GM23338 (cell line): ENCODE measurements around the gene CCDC6. TPM values are rescaled to one million over a fixed set of nuclear protein-coding genes. Genes with fewer than 3 reads are reported as not detected.

ENCODE experiments used
- ATAC-seq: fragments of 200-7000 bp; cut with Tn5 transposase; 3 replicates; pipeline ENCODE4 v1.9.1; 2020
- DNase-seq: peaks from one replicate; pipeline ENCODE4 v3.0.0-alpha.2; 2015; ENCODE audit warnings: low spot score
- H2AFZ ChIP-seq: fragments of 200-600 bp; sonication (generic); 2 replicates; pipeline ENCODE4 v1.8.0; 2016; ENCODE audit warnings: antibody characterized with exemption, mild to moderate bottlenecking, moderate library complexity
- H3F3A ChIP-seq: fragments of 200-600 bp; sonication (generic); replicated peaks from 2 replicates; pipeline ENCODE4 v1.8.0; 2017; ENCODE audit warnings: antibody characterized with exemption, mixed run types, low read depth
- H3K27ac ChIP-seq: fragments of 200-600 bp; sonication (generic); 2 replicates; pipeline ENCODE4 v1.6.1; 2016; ENCODE audit warnings: low read depth
- H3K27me3 ChIP-seq: fragments of 200-600 bp; sonication (generic); 2 replicates; pipeline ENCODE4 v1.8.0; 2016; ENCODE audit warnings: mild to moderate bottlenecking, mixed run types, moderate library complexity; ENCODE audit not compliant: insufficient read depth
- H3K36me3 ChIP-seq: fragments of 200-600 bp; sonication (generic); 2 replicates; pipeline ENCODE4 v1.8.0; 2016; ENCODE audit warnings: mild to moderate bottlenecking; ENCODE audit not compliant: insufficient read depth
- H3K4me1 ChIP-seq: fragments of 200-600 bp; sonication (generic); 2 replicates; pipeline ENCODE4 v1.8.0; 2016; ENCODE audit warnings: mild to moderate bottlenecking, moderate library complexity; ENCODE audit not compliant: insufficient read depth
- H3K4me2 ChIP-seq: fragments of 200-600 bp; sonication (generic); 2 replicates; pipeline ENCODE4 v1.7.1; 2017; ENCODE audit warnings: mixed run types
- H3K4me3 ChIP-seq: fragments of 200-600 bp; sonication (generic); 2 replicates; pipeline ENCODE4 v1.6.1; 2016; ENCODE audit warnings: mixed run types
- H3K79me2 ChIP-seq: fragments of 200-600 bp; sonication (generic); replicated peaks from 2 replicates; pipeline ENCODE4 v1.8.0; 2017; ENCODE audit warnings: mild to moderate bottlenecking; ENCODE audit not compliant: insufficient read depth
- H3K9me2 ChIP-seq: fragments of 200-600 bp; sonication (generic); 2 replicates; pipeline ENCODE4 v1.8.0; 2017; ENCODE audit not compliant: insufficient read depth
- H4K20me1 ChIP-seq: fragments of 200-600 bp; sonication (generic); replicated peaks from 2 replicates; pipeline ENCODE4 v1.8.0; 2017; ENCODE audit warnings: mild to moderate bottlenecking; ENCODE audit not compliant: insufficient read depth
- H3K27ac Mint-ChIP-seq: 2 replicates; pipeline ENCODE4 v1.8.0; 2020; ENCODE audit warnings: inconsistent platforms, mild to moderate bottlenecking, moderate library complexity, mixed read lengths
- H3K27me3 Mint-ChIP-seq: 3 replicates; pipeline ENCODE4 v1.8.0; 2022; ENCODE audit warnings: low read depth, mild to moderate bottlenecking, moderate library complexity, mixed read lengths, inconsistent platforms; ENCODE audit not compliant: insufficient read depth, poor library complexity
- H3K36me3 Mint-ChIP-seq: 3 replicates; pipeline ENCODE4 v1.8.0; 2021; ENCODE audit warnings: low read depth, mild to moderate bottlenecking, inconsistent platforms, moderate library complexity, mixed read lengths
- H3K4me1 Mint-ChIP-seq: 3 replicates; pipeline ENCODE4 v1.8.0; 2020; ENCODE audit warnings: mild to moderate bottlenecking, inconsistent platforms, mixed read lengths
- H3K4me3 Mint-ChIP-seq: 3 replicates; pipeline ENCODE4 v1.8.0; 2021; ENCODE audit warnings: moderate library complexity, mild to moderate bottlenecking, inconsistent platforms, mixed read lengths
- H3K9me3 Mint-ChIP-seq: 3 replicates; pipeline ENCODE4 v1.8.0; 2020; ENCODE audit warnings: moderate library complexity, mild to moderate bottlenecking, inconsistent platforms, mixed read lengths
- CREB1 ChIP-seq: fragments of 250-450 bp; sonication (Bioruptor Pico); IDR thresholded peaks from 2 replicates; pipeline ENCODE4 v1.5.0; 2020; ENCODE audit warnings: low read depth, mild to moderate bottlenecking, moderate library complexity
- EZH2 ChIP-seq: fragments of 200-600 bp; sonication (generic); IDR thresholded peaks from one replicate; pipeline ENCODE4 v1.8.0; 2017; ENCODE audit warnings: antibody characterized with exemption, mild to moderate bottlenecking, low read depth; ENCODE audit not compliant: unreplicated experiment
- EZH2phosphoT487 ChIP-seq: fragments of 200-600 bp; sonication (generic); IDR thresholded peaks from one replicate; pipeline ENCODE4 v1.8.1; 2018; ENCODE audit warnings: antibody characterized with exemption; ENCODE audit not compliant: unreplicated experiment
- JUNB ChIP-seq: IDR thresholded peaks from one replicate; pipeline ENCODE4 v1.6.1; 2016; ENCODE audit warnings: antibody characterized with exemption; ENCODE audit not compliant: unreplicated experiment
- NANOG ChIP-seq: IDR thresholded peaks from 2 replicates; pipeline ENCODE4 v1.6.1; 2016; ENCODE audit warnings: antibody characterized with exemption, borderline replicate concordance
- POLR2AphosphoS5 ChIP-seq: IDR thresholded peaks from 2 replicates; pipeline ENCODE4 v1.6.1; 2016; ENCODE audit warnings: antibody characterized with exemption, low read depth
- STAT1 ChIP-seq: IDR thresholded peaks from one replicate; pipeline ENCODE4 v1.6.1; 2016; ENCODE audit warnings: antibody characterized with exemption; ENCODE audit not compliant: unreplicated experiment
- ZNF114 ChIP-seq: fragments of 250-450 bp; sonication (Bioruptor Pico); IDR thresholded peaks from 2 replicates; pipeline ENCODE4 v1.5.0; 2020; ENCODE audit warnings: mild to moderate bottlenecking, moderate library complexity
- ZNF331 ChIP-seq: fragments of 250-450 bp; sonication (Bioruptor Pico); IDR thresholded peaks from 2 replicates; pipeline ENCODE4 v1.5.0; 2020; ENCODE audit warnings: low read depth, mild to moderate bottlenecking, moderate library complexity
- polyA plus RNA-seq: library from polyadenylated mRNA; unstranded; fragments of >200 nt; fragmentation: Nextera tagmentation; extraction: Ambion mirVana; gene quantifications from 2 replicates; pipeline ENCODE4 v1.2.1, GENCODE V29; 2016
- total RNA-seq: library from RNA; depleted of rRNA; stranded (reverse); fragments of >200 nt; shearing (Covaris generic); gene quantifications from 2 replicates; pipeline ENCODE4 v1.2.3, GENCODE V29; 2014
- TF ChIP-seq, protein P1 (sequence below), 2 experiments: fragments of 200-600 bp in 1 of 2; sonication (generic) in 1 of 2; conservative IDR thresholded peaks; 2 replicates each; pipeline versions ENCODE4 v1.5.1 to v1.6.1; 2016 to 2017; ENCODE audit warnings: antibody characterized with exemption in 2 of 2, low read depth in 2 of 2, mild to moderate bottlenecking in 2 of 2, moderate library complexity in 1 of 2
- TF ChIP-seq, protein P2 (sequence below): IDR thresholded peaks from one replicate; pipeline ENCODE4 v1.6.1; 2018; ENCODE audit warnings: antibody characterized with exemption; ENCODE audit not compliant: unreplicated experiment
- TF ChIP-seq, protein P3 (sequence below): IDR thresholded peaks from 2 replicates; pipeline ENCODE4 v1.6.1; 2016; ENCODE audit warnings: antibody characterized with exemption

The CCDC6 gene
- total and polyA plus RNA-seq, 2 experiments from 2014 or later: 32.5 to 66.9 TPM

DNA sequence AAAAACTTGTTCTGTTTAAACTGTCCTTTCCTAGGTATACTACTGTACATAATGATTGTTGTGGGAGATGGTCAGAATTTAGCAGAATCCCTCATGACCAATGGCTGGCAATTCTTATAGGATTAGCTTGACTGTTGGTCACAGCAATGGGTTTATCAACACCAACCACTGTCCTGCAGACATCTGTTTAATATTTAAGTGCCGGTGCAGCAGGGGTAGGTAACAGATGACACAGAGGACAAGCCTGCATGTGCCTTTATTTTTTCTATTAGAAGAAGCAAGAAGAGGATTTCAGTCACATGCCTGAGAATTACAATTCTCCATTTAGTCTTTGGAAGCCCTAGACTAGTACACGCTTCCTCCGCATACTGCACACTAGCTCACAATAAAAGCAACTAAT is 48.4 kb downstream of the CCDC6 start:
- Histone ChIP-seq H3F3A (no peaks in the 10 kb centered on the region), H3K27ac (no peak overlapping the region), H3K36me3 (no peaks in the 10 kb centered on the region), H2AFZ (no peak overlapping the region), H3K79me2 (peaks cover 100% of the 10 kb centered on the region), H3K4me3 (no peak overlapping the region), H4K20me1 (peaks cover 41% of the 10 kb centered on the region), H3K9me2 (no peaks in the 10 kb centered on the region), H3K4me2 (no peak overlapping the region), H3K4me1 (peaks cover 55% of the 10 kb centered on the region), H3K27me3 (no peaks in the 10 kb centered on the region)
- ATAC-seq: no peak
- H3K27ac Mint-ChIP-seq: no peak overlapping the region
- peaks cover 62% of the 10 kb centered on the region for H3K4me1 Mint-ChIP-seq
- H3K27me3 Mint-ChIP-seq: peaks cover 4% of the 10 kb centered on the region
- no peak overlapping the region for H3K4me3 Mint-ChIP-seq
- H3K36me3 Mint-ChIP-seq: peaks cover 18% of the 10 kb centered on the region; the same call in 2 of the 3 replicates
- DNase-seq: no peak
- no peaks in the 10 kb centered on the region; the same call in 1 of the 3 replicates for H3K9me3 Mint-ChIP-seq
- TF ChIP-seq, protein P1, sequence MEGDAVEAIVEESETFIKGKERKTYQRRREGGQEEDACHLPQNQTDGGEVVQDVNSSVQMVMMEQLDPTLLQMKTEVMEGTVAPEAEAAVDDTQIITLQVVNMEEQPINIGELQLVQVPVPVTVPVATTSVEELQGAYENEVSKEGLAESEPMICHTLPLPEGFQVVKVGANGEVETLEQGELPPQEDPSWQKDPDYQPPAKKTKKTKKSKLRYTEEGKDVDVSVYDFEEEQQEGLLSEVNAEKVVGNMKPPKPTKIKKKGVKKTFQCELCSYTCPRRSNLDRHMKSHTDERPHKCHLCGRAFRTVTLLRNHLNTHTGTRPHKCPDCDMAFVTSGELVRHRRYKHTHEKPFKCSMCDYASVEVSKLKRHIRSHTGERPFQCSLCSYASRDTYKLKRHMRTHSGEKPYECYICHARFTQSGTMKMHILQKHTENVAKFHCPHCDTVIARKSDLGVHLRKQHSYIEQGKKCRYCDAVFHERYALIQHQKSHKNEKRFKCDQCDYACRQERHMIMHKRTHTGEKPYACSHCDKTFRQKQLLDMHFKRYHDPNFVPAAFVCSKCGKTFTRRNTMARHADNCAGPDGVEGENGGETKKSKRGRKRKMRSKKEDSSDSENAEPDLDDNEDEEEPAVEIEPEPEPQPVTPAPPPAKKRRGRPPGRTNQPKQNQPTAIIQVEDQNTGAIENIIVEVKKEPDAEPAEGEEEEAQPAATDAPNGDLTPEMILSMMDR (conservative IDR thresholded peaks at IDR 0.05; ENCODE audit: low read depth in 2 of 2): no peak
- TF ChIP-seq, protein P2, sequence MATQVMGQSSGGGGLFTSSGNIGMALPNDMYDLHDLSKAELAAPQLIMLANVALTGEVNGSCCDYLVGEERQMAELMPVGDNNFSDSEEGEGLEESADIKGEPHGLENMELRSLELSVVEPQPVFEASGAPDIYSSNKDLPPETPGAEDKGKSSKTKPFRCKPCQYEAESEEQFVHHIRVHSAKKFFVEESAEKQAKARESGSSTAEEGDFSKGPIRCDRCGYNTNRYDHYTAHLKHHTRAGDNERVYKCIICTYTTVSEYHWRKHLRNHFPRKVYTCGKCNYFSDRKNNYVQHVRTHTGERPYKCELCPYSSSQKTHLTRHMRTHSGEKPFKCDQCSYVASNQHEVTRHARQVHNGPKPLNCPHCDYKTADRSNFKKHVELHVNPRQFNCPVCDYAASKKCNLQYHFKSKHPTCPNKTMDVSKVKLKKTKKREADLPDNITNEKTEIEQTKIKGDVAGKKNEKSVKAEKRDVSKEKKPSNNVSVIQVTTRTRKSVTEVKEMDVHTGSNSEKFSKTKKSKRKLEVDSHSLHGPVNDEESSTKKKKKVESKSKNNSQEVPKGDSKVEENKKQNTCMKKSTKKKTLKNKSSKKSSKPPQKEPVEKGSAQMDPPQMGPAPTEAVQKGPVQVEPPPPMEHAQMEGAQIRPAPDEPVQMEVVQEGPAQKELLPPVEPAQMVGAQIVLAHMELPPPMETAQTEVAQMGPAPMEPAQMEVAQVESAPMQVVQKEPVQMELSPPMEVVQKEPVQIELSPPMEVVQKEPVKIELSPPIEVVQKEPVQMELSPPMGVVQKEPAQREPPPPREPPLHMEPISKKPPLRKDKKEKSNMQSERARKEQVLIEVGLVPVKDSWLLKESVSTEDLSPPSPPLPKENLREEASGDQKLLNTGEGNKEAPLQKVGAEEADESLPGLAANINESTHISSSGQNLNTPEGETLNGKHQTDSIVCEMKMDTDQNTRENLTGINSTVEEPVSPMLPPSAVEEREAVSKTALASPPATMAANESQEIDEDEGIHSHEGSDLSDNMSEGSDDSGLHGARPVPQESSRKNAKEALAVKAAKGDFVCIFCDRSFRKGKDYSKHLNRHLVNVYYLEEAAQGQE: no peak

DNA sequence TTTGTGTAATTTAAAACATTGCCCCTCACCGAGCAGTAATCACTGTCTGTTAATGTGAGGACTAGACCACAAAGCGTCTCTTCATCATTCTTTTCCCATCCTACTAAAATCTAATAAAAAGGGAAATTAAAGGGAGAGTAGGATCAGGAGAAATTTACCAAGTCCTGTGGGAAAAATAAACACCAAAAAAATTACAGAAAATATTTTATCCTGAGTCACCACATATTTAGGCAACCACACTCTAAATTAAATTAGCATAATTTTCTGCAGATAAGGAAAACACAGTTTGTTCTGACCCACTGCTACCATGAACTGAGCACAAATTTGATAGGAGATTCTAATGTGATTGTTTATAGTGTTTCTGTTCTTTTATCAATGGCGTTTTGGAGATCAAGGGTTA is 49.3 kb downstream of the CCDC6 start:
- DNase-seq (no peak), ATAC-seq (no peak)
- H3K27ac Mint-ChIP-seq: 0 out of 2 replicates have a peak overlapping the region, but pooled peaks have one; percentile 28
- H3K36me3 Mint-ChIP-seq: peaks cover 20% of the 10 kb centered on the region; the same call in 2 of the 3 replicates
- no peaks in the 10 kb centered on the region for H3K27me3 ChIP-seq
- no peak overlapping the region for H2AFZ ChIP-seq
- peaks cover 71% of the 10 kb centered on the region for H3K4me1 Mint-ChIP-seq
- no peak overlapping the region for H3K27ac ChIP-seq
- H3K27me3 Mint-ChIP-seq: peaks cover 4% of the 10 kb centered on the region
- H3K79me2 ChIP-seq: peaks cover 100% of the 10 kb centered on the region
- H3K9me2 ChIP-seq: no peaks in the 10 kb centered on the region
- H3K4me3 ChIP-seq: no peak overlapping the region
- no peaks in the 10 kb centered on the region; the same call in 1 of the 3 replicates for H3K9me3 Mint-ChIP-seq
- no peaks in the 10 kb centered on the region for H3K36me3 ChIP-seq
- peaks cover 64% of the 10 kb centered on the region for H3K4me1 ChIP-seq
- no peaks in the 10 kb centered on the region for H3F3A ChIP-seq
- no peak overlapping the region for H3K4me3 Mint-ChIP-seq
- peaks cover 41% of the 10 kb centered on the region for H4K20me1 ChIP-seq
- no peak overlapping the region for H3K4me2 ChIP-seq
- TF ChIP-seq POLR2AphosphoS5 (no peak), ZNF331 (CRISPR knock-in tag) (no peak), NANOG (no peak), CREB1 (CRISPR knock-in tag) (no peak), JUNB (no peak), EZH2 (no peak), STAT1 (no peak), EZH2phosphoT487 (no peak), ZNF114 (CRISPR knock-in tag) (no peak)
- TF ChIP-seq, protein P1 (conservative IDR thresholded peaks at IDR 0.05; ENCODE audit: low read depth in 2 of 2): no peak
- TF ChIP-seq, protein P2: no peak
- TF ChIP-seq, protein P3, sequence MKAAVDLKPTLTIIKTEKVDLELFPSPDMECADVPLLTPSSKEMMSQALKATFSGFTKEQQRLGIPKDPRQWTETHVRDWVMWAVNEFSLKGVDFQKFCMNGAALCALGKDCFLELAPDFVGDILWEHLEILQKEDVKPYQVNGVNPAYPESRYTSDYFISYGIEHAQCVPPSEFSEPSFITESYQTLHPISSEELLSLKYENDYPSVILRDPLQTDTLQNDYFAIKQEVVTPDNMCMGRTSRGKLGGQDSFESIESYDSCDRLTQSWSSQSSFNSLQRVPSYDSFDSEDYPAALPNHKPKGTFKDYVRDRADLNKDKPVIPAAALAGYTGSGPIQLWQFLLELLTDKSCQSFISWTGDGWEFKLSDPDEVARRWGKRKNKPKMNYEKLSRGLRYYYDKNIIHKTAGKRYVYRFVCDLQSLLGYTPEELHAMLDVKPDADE: no peak
